Pancreas (tissue), 10 donors: Measurements from ENCODE around the gene MAML1. TPM values are rescaled to one million over a fixed set of nuclear protein-coding genes. Genes with fewer than 3 reads are reported as not detected.
A peak's percentile ranks its signal among the peaks of the same experiment; 100 is the strongest.

ENCODE experiments used
- ATAC-seq, 4 donors: fragments of 200-7000 bp; cut with Tn5 transposase; one replicate each; pipeline versions ENCODE4 v1.8.0 to v1.9.1; 2020; ENCODE audit warnings: mild to moderate bottlenecking in 4 of 4, moderate library complexity in 4 of 4
- DNase-seq, 6 donors: peaks; one replicate each; pipeline ENCODE4 v3.0.0-alpha.2; 2020
- FAIRE-seq: peaks from 2 replicates; lab custom pipeline; 2012; peaks lifted over from hg19 to GRCh38; lab: Jason Lieb, UNC
- H3K27ac ChIP-seq, 4 donors: fragments of 200-600 bp; sonication (generic); 1 replicate in 3 of 4; 2 replicates in 1 of 4; pipeline versions ENCODE4 v1.5.0 to v1.8.0; 2020
- H3K27me3 ChIP-seq, 4 donors: fragments of 200-600 bp; one replicate each; pipeline ENCODE4 v1.8.0; 2021
- H3K36me3 ChIP-seq, 3 donors: fragments of 200-600 bp; sonication (generic) in 1 of 3; one replicate each; pipeline versions ENCODE4 v1.5.0 to v1.8.0; 2020 to 2021
- H3K4me1 ChIP-seq, 3 donors: fragments of 200-600 bp; one replicate each; pipeline ENCODE4 v1.8.0; 2021
- H3K4me3 ChIP-seq, 4 donors: fragments of 200-600 bp; sonication (generic) in 2 of 4; one replicate each; pipeline versions ENCODE4 v1.5.0 to v1.8.0; 2020 to 2021
- H3K9me3 ChIP-seq, 4 donors: fragments of 200-600 bp; one replicate each; pipeline ENCODE4 v1.8.0; 2021
- WGBS, 2 donors: extraction: QIAGEN DNeasy Blood & Tissue Kit; methylation state at CpG; one replicate each; pipeline ENCODE4 v1.1.7; 2013; 5-methylcytosine and 5-hydroxymethylcytosine counted together
- intact Hi-C, 3 donors: fragments of 100-400 bp; cut with DNase I; formaldehyde crosslinking; loops; one replicate each; pipeline versions ENCODE4 v1.11.1 to v1.14.2; 2022
- polyA plus RNA-seq, 2 donors: library from polyadenylated mRNA; stranded (reverse); fragments of 200-250 nt; gene quantifications; one replicate each; pipeline ENCODE4 v1.2.3, GENCODE V29; 2013
- total RNA-seq, 6 donors: library from RNA; stranded (reverse); fragmentation: NEBNext Ultra II Directional in 4 of 6; extraction: Animal tissue kit (Norgen Biotek cat#: 25700) in 4 of 6; gene quantifications; one replicate each; pipeline versions ENCODE4 v1.2.1 to v1.2.4, GENCODE V29; 2021 to 2023
- TF ChIP-seq, protein P1 (sequence below), 4 donors: fragments of 200-600 bp; sonication (generic) in 3 of 4; IDR thresholded peaks; one replicate each; pipeline versions ENCODE4 v1.5.0 to v1.8.0; 2021; ENCODE audit warnings: antibody characterized with exemption in 4 of 4
- donor health status: healthy with polysubstance abuse.
- donor health status: DM: no; HTN: no; CAD: no; lungs with moderate emphysema.
- donor health status: DM: no; HTN: no; CAD: no.
- donor health status: control.
- donor health status: control.
- donor health status: Bipolar disorder and iron deficiency.
- donor health status: DM: yes; HTN: yes; CAD: no.
- donor health status: DM: no; HTN: no; CAD: no.
- donor health status: DM: no; HTN: no; CAD: no.
- donor health status: DM: yes; HTN: yes; CAD: no.

The MAML1 gene
- total and polyA plus RNA-seq, 8 donors, result 7.1 to 18.0 (median 11.2) TPM

DNA sequence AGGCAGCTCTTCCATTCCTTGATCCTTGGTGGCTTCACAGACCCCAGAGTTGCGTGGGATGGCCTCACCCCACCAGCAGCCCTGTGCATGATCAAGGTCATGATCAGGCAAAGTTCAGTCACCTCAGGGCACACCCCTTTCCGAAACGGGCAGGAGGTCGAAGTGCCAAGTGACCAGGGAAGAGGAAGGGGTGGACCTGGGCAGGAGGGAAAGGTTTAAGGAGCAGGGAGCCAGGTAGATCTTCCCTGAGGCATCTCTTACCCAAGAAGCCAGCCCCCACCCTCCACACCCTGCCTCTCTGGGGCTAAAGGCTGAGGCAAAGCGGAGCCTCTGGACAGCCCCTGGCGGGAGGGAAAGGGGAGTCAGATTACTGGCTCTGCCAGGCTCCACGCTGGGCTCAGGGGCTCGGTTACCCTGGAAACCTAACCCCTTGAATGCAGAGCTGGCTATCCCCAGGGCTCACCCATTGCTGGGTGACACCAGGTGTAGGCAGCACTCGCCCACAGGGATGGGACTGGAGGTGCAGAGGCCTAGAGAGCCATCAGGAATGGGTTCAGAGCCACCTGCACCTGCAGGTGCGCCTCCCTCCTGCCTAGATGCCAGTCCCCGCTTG, 70.4 kb downstream of the MAML1 start:
- H3K4me3 ChIP-seq, result no peak overlapping the region
- no peak overlapping the region for H3K27ac ChIP-seq
- no peaks in the 10 kb centered on the region for H3K27me3 ChIP-seq
- peaks cover 0 to 21% (median 8%) of the 10 kb centered on the region in 3 donors for H3K36me3 ChIP-seq
- peaks cover 0 to 22% (median 0%) of the 10 kb centered on the region in 3 donors for H3K4me1 ChIP-seq
- DNase-seq (peak in 1 of 6 donors; percentile 72), ATAC-seq (no peak), FAIRE-seq (no peak)
- WGBS, 2 donors, result 71 to 78% methylated on average over 11 of the region's 11 CpGs
- intact Hi-C loops, result loop anchor here in 2 of 3 donors (5.0 to 10.0 kb wide), 2 partner anchors 99 to 112 kb away; no protein-coding TSS in a partner anchor
- TF ChIP-seq, protein P1, sequence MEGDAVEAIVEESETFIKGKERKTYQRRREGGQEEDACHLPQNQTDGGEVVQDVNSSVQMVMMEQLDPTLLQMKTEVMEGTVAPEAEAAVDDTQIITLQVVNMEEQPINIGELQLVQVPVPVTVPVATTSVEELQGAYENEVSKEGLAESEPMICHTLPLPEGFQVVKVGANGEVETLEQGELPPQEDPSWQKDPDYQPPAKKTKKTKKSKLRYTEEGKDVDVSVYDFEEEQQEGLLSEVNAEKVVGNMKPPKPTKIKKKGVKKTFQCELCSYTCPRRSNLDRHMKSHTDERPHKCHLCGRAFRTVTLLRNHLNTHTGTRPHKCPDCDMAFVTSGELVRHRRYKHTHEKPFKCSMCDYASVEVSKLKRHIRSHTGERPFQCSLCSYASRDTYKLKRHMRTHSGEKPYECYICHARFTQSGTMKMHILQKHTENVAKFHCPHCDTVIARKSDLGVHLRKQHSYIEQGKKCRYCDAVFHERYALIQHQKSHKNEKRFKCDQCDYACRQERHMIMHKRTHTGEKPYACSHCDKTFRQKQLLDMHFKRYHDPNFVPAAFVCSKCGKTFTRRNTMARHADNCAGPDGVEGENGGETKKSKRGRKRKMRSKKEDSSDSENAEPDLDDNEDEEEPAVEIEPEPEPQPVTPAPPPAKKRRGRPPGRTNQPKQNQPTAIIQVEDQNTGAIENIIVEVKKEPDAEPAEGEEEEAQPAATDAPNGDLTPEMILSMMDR (IDR thresholded peaks at IDR 0.05), result no peak
- H3K9me3 ChIP-seq, result no peaks in the 10 kb centered on the region

DNA sequence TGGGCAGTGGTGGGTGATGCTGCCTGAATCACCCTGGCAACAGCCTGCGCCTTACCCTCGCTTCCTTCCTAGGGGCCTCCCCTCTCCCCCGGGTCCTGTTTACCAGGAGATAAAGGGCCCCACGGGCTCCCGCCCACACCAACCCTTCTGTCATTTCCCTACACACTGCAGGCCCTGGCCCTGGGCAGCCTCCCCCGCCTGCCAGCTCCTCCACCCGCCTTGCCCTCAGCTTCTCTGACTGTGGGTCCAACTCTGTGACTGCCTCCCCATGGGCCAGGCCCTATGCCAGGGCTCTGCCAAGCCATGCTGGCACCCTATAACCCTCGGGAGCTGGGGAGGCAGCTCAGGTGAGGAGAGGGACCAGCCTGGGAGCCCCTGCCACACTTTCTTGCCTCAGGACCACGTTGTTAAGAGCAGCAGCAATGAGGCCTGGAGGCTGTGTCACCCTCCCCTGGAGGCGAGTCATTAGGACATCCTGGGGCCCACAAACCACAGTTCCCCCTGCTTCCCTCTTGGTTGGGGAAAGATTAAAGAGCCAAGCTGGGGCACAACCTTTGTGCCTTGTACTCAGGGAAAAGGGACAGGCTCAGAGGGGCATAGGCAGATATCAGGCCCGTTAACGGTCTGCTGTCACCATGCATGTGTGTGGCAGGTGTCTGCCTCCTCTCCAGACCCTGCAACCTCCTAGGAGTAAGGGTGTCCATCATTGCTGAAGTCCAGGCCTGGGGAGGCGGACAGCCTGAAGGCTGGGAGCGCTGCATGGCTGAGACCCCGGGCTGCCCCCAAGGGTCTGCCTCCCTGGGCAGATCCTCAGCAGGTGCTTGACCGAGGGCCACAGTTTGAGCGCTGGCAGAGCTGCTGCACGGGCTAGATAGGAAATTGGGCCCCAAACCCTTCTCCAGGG, 71.3 kb downstream of the MAML1 start:
- no peak for FAIRE-seq
- Histone ChIP-seq H3K27me3 (no peaks in the 10 kb centered on the region), H3K4me3 (no peak overlapping the region), H3K9me3 (no peaks in the 10 kb centered on the region), H3K36me3 (peaks cover 0 to 13% (median 3%) of the 10 kb centered on the region in 3 donors), H3K4me1 (peaks cover 0 to 22% (median 0%) of the 10 kb centered on the region in 3 donors), H3K27ac (peak overlapping the region in 3 of 4 donors; percentile 82 to 94 (median 93))
- intact Hi-C loops, result loop anchor here in 2 of 3 donors (5.0 to 10.0 kb wide), 2 partner anchors 98 to 111 kb away; no protein-coding TSS in a partner anchor
- TF ChIP-seq, protein P1 (IDR thresholded peaks at IDR 0.05), result no peak
- ATAC-seq, result no peak
- 61 to 73% methylated on average over 15 to 18 of the region's 18 CpGs for WGBS, 2 donors
- peak in 4 of 6 donors; percentile 10 to 58 (median 20) for DNase-seq

GRCh38 chr5:179804555-179804947, 71.9 kb downstream of the MAML1 start:
- peak overlapping the region in 3 of 4 donors; percentile 82 to 94 (median 93) for H3K27ac ChIP-seq
- peaks cover 0 to 8% (median 0%) of the 10 kb centered on the region in 3 donors for H3K36me3 ChIP-seq
- DNase-seq (no peak), FAIRE-seq (no peak), ATAC-seq (no peak)
- TF ChIP-seq, protein P1 (IDR thresholded peaks at IDR 0.05), result no peak
- no peaks in the 10 kb centered on the region for H3K27me3 ChIP-seq
- no peaks in the 10 kb centered on the region for H3K9me3 ChIP-seq
- peak overlapping the region in 1 of 4 donors; percentile 89 for H3K4me3 ChIP-seq
- H3K4me1 ChIP-seq, result peaks cover 0 to 22% (median 0%) of the 10 kb centered on the region in 3 donors
- 79 to 90% methylated on average over 8 of the region's 8 CpGs for WGBS, 2 donors
- intact Hi-C loops, result loop anchor here in 2 of 3 donors (5.0 to 10.0 kb wide), 2 partner anchors 98 to 110 kb away; no protein-coding TSS in a partner anchor

DNA sequence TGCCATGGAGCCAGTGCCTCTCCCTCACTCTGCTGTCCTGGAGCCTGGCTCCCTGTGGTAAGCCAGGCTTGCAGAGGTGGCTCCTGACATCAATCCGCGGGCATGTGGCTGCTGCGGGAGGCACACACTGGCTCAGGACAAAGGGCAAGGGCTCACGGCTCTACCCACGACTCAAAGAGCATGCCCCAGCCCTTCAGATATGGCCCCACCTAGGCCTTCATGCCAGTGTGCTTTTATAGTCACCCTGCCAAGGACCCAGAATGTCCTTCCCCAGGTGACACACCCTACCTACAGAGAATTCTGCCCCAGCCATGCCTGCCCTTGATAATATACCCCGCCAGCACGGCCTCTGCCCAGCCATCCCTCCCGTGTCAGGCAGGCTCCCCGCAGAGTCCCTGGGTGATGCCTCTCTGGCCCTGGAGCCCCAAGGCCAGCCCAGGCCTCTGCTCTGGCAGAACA, 72.5 kb downstream of the MAML1 start:
- 4 to 14% methylated on average over 9 of the region's 9 CpGs for WGBS, 2 donors
- ATAC-seq (peak; percentile 5 to 23 (median 14)), FAIRE-seq (no peak), DNase-seq (peak in 4 of 6 donors; percentile 43 to 72 (median 58))
- Histone ChIP-seq H3K4me3 (peak overlapping the region; percentile 77 to 91 (median 84)), H3K27ac (peak overlapping the region; percentile 81 to 94 (median 88)), H3K4me1 (peaks cover 0 to 22% (median 0%) of the 10 kb centered on the region in 3 donors), H3K27me3 (no peaks in the 10 kb centered on the region), H3K9me3 (no peaks in the 10 kb centered on the region), H3K36me3 (peaks cover 0 to 4% (median 0%) of the 10 kb centered on the region in 3 donors)
- TF ChIP-seq, protein P1 (IDR thresholded peaks at IDR 0.05), result no peak
- intact Hi-C loops, result loop anchor here in 1 of 3 donors (10.0 kb wide), 1 partner anchor 110 kb away; no protein-coding TSS in a partner anchor
